IMR-90 (cell line): ENCODE data around the gene GBE1. TPM values are rescaled to one million over a fixed set of nuclear protein-coding genes. Genes with fewer than 3 reads are reported as not detected.
A peak's percentile ranks its signal among the peaks of the same experiment; 100 is the strongest.

Experiments used
- ATAC-seq: fragments of 200-7000 bp; cut with Tn5 transposase; 2 replicates; pipeline ENCODE4 v1.9.1; 2020; ENCODE audit warnings: low read depth, mild to moderate bottlenecking, moderate library complexity
- BruUV-seq: library from RNA; stranded (reverse); fragments of 400-500 nt; replicated peaks from 2 replicates; lab custom pipeline; 2021; lab: Mats Ljungman, UMichigan
- CTCF ChIA-PET: fragments of 300-600 bp; formaldehyde crosslinking; extraction: SDS; loops from one replicate; lab custom pipeline; 2021; ENCODE audit warnings: antibody characterized with exemption; lab: Yijun Ruan, JAX
- POLR2A ChIA-PET: fragments of 300-600 bp; sonication (Branson Sonifier 250); formaldehyde crosslinking; loops from one replicate; lab custom pipeline; 2022; ENCODE audit warnings: antibody characterized with exemption; ENCODE audit not compliant: unreplicated experiment; lab: Charles Lee
- DNase-seq: peaks from one replicate; pipeline ENCODE4 v3.0.0; 2013
- H2AFZ ChIP-seq: replicated peaks from 2 replicates; pipeline ENCODE3; 2013; ENCODE audit warnings: low read length, mild to moderate bottlenecking; ENCODE audit not compliant: poor library complexity
- H2AK5ac ChIP-seq: 2 replicates; pipeline ENCODE4 v1.6.1; 2013; ENCODE audit warnings: low read depth, low read length, inconsistent platforms
- H2AK9ac ChIP-seq: replicated peaks from 2 replicates; pipeline ENCODE3; 2013; ENCODE audit warnings: mild to moderate bottlenecking, low read depth, low read length, moderate library complexity; ENCODE audit not compliant: poor library complexity
- H2BK120ac ChIP-seq: 2 replicates; pipeline ENCODE4 v1.6.1; 2013; ENCODE audit warnings: low read depth, low read length, inconsistent platforms
- H2BK15ac ChIP-seq: 3 replicates; pipeline ENCODE4 v1.6.1; 2013; ENCODE audit warnings: low read depth, low read length, inconsistent platforms
- H2BK20ac ChIP-seq: 2 replicates; pipeline ENCODE4 v1.6.1; 2013; ENCODE audit warnings: low read depth, mild to moderate bottlenecking, inconsistent platforms, low read length, moderate library complexity
- H2BK5ac ChIP-seq: 2 replicates; pipeline ENCODE4 v1.6.1; 2013; ENCODE audit warnings: mild to moderate bottlenecking, low read depth, low read length, inconsistent platforms; ENCODE audit not compliant: poor library complexity, severe bottlenecking
- H3K14ac ChIP-seq: replicated peaks from 2 replicates; pipeline ENCODE4 v1.6.1; 2013; ENCODE audit warnings: low read depth, low read length, inconsistent platforms
- H3K18ac ChIP-seq: 2 replicates; pipeline ENCODE4 v1.6.1; 2013; ENCODE audit warnings: low read depth, low read length, control low read depth
- H3K23ac ChIP-seq: 2 replicates; pipeline ENCODE4 v1.6.1; 2013; ENCODE audit warnings: low read depth, low read length, inconsistent platforms
- H3K27ac ChIP-seq: 2 replicates; pipeline ENCODE4 v1.5.1; 2013; ENCODE audit warnings: mild to moderate bottlenecking, control low read depth, low read length; ENCODE audit not compliant: insufficient read depth
- H3K27me3 ChIP-seq: 2 replicates; pipeline ENCODE4 v1.6.1; 2013; ENCODE audit warnings: low read length; ENCODE audit not compliant: control insufficient read depth, insufficient read depth
- H3K36me3 ChIP-seq: 2 replicates; pipeline ENCODE4 v1.6.1; 2013; ENCODE audit warnings: low read length, mixed read lengths; ENCODE audit not compliant: control insufficient read depth, insufficient read depth
- H3K4ac ChIP-seq: 2 replicates; pipeline ENCODE4 v1.6.1; 2013; ENCODE audit warnings: low read depth, low read length, inconsistent platforms
- H3K4me1 ChIP-seq: 2 replicates; pipeline ENCODE4 v1.6.1; 2013; ENCODE audit warnings: low read length, mixed read lengths; ENCODE audit not compliant: control insufficient read depth, insufficient read depth
- H3K4me2 ChIP-seq: 2 replicates; pipeline ENCODE4 v1.6.1; 2013; ENCODE audit warnings: low read depth, mild to moderate bottlenecking, control low read depth, low read length, moderate library complexity
- H3K4me3 ChIP-seq: 2 replicates; pipeline ENCODE4 v1.5.1; 2013; ENCODE audit warnings: low read depth, mild to moderate bottlenecking, control low read depth, low read length, moderate library complexity; ENCODE audit not compliant: insufficient read depth
- H3K56ac ChIP-seq: 2 replicates; pipeline ENCODE4 v1.6.1; 2013; ENCODE audit warnings: low read length, inconsistent platforms; ENCODE audit not compliant: insufficient read depth; ENCODE audit errors: extremely low read depth
- H3K79me1 ChIP-seq, 2 experiments: 2 replicates each; pipeline ENCODE4 v1.6.1; 2013; ENCODE audit warnings: low read length in 2 of 2, inconsistent platforms in 1 of 2, low read depth in 1 of 2
- H3K9ac ChIP-seq: 2 replicates; pipeline ENCODE4 v1.6.1; 2013; ENCODE audit warnings: low read depth, low read length, control low read depth
- H3K9me1 ChIP-seq: 2 replicates; pipeline ENCODE4 v1.6.1; 2013; ENCODE audit warnings: low read length, inconsistent platforms; ENCODE audit not compliant: insufficient read depth
- H3K9me3 ChIP-seq: 2 replicates; pipeline ENCODE4 v1.6.1; 2013; ENCODE audit warnings: low read length; ENCODE audit not compliant: control insufficient read depth, insufficient read depth
- H4K20me1 ChIP-seq: 2 replicates; pipeline ENCODE4 v1.6.1; 2013; ENCODE audit warnings: low read length, inconsistent platforms; ENCODE audit not compliant: insufficient read depth
- H4K5ac ChIP-seq: 2 replicates; pipeline ENCODE4 v1.6.1; 2013; ENCODE audit warnings: mild to moderate bottlenecking, low read depth, low read length, control low read depth
- H4K8ac ChIP-seq, 2 experiments: 2 replicates each; pipeline ENCODE4 v1.6.1; 2013; ENCODE audit warnings: low read depth in 2 of 2, low read length in 2 of 2, control low read depth in 1 of 2, inconsistent platforms in 1 of 2
- H4K91ac ChIP-seq: 2 replicates; pipeline ENCODE4 v1.6.1; 2013; ENCODE audit warnings: low read depth, low read length, inconsistent platforms; ENCODE audit not compliant: insufficient read depth
- CEBPB ChIP-seq: IDR thresholded peaks from 2 replicates; pipeline ENCODE4 v1.6.1; 2012; ENCODE audit warnings: low read depth, low read length, improper control_type of control experiment
- CHD1 ChIP-seq: IDR thresholded peaks from 2 replicates; pipeline ENCODE4 v1.6.1; 2012; ENCODE audit warnings: low read depth, low read length, improper control_type of control experiment
- MXI1 ChIP-seq: IDR thresholded peaks from 2 replicates; pipeline ENCODE4 v1.6.1; 2012; ENCODE audit warnings: low read depth, mild to moderate bottlenecking, low read length, moderate library complexity, borderline replicate concordance
- RAD21 ChIP-seq: IDR thresholded peaks from 2 replicates; pipeline ENCODE4 v1.6.1; 2012; ENCODE audit warnings: low read length, improper control_type of control experiment
- RFX5 ChIP-seq: IDR thresholded peaks from 2 replicates; pipeline ENCODE4 v1.8.0; 2012; ENCODE audit warnings: low read depth, mild to moderate bottlenecking, low read length, moderate library complexity
- WGBS, 2 experiments: methylation state at CpG; one replicate each; pipeline versions ENCODE4 v1.1.5 to v1.1.7; 2013; ENCODE audit warnings: missing lambda C conversion rate in 2 of 2; ENCODE audit not compliant: insufficient read length in 1 of 2; ENCODE audit errors: extremely low coverage in 2 of 2; 5-methylcytosine and 5-hydroxymethylcytosine counted together
- dilution Hi-C: fragments of 300-500 bp; cut with HindIII; formaldehyde crosslinking; loops from one replicate; pipeline ENCODE4 v1.14.3; 2018; ENCODE audit warnings: low sequenced_read_pairs; ENCODE audit not compliant: unreplicated experiment
- in situ Hi-C: fragments of 300-500 bp; cut with MboI; formaldehyde crosslinking; loops from 3 replicates; pipeline ENCODE4 v1.14.3; 2019; ENCODE audit warnings: low sequenced_read_pairs, inconsistent platforms, mixed read lengths
- intact Hi-C: fragments of 100-400 bp; cut with micrococcal nuclease; formaldehyde crosslinking; loops from 2 replicates; pipeline ENCODE4 v1.10.0; 2022
- polyA plus RNA-seq, 3 experiments: library from polyadenylated mRNA; depleted of rRNA; stranded (reverse); fragments of >200 nt; gene quantifications; 2 replicates each; pipeline ENCODE4 v1.2.3, GENCODE V29; 2012; ENCODE audit warnings: low replicate concordance in 1 of 3
- total RNA-seq: library from RNA; depleted of rRNA; stranded (reverse); fragments of >200 nt; gene quantifications from 2 replicates; pipeline ENCODE4 v1.2.3, GENCODE V29; 2012

GBE1 gene
- total and polyA plus RNA-seq, 2 of the 4 experiments (the other 2 are of a cell fraction): 36.7 to 90.3 TPM

GRCh38 chr3:81550415-81550814 lies 211.0 kb downstream of the GBE1 start:
- H3K4me1 ChIP-seq: peaks cover 2% of the 10 kb centered on the region; the same call in 1 of the 2 replicates
- H3K23ac ChIP-seq: no peak overlapping the region
- ATAC-seq (no peak), DNase-seq (peak; percentile 20)
- in situ Hi-C loops: no loop called here
- no peak overlapping the region for H4K5ac ChIP-seq
- ChIA-PET POLR2A (no interaction called here), CTCF (no interaction called here)
- H4K8ac ChIP-seq: no peak overlapping the region
- H2AFZ ChIP-seq: no peak overlapping the region
- H2BK15ac ChIP-seq: no peak overlapping the region
- H3K56ac ChIP-seq: no peak overlapping the region
- H3K4ac ChIP-seq: no peak overlapping the region
- H2BK20ac ChIP-seq: no peak overlapping the region
- peaks cover 3% of the 10 kb centered on the region; the same call in 1 of the 2 replicates for H3K9me1 ChIP-seq
- intact Hi-C loops: no loop called here
- no peak overlapping the region for H3K14ac ChIP-seq
- H4K91ac ChIP-seq: no peak overlapping the region
- no peak overlapping the region for H2BK120ac ChIP-seq
- WGBS, 2 experiments: no CpG with 5 or more reads among the region's 2 CpGs
- no peak overlapping the region for H3K27ac ChIP-seq
- TF ChIP-seq MXI1 (no peak), RFX5 (no peak), CEBPB (no peak), CHD1 (no peak), RAD21 (no peak)
- H3K79me1 ChIP-seq: peaks cover 4 to 8% of the 10 kb centered on the region in 2 experiments; a peak in 3 of 4 replicates
- dilution Hi-C loops: no loop called here
- no peak overlapping the region for H3K9ac ChIP-seq
- H2AK9ac ChIP-seq: no peak overlapping the region
- H3K4me2 ChIP-seq: no peak overlapping the region
- peaks cover 5% of the 10 kb centered on the region; the same call in 1 of the 2 replicates for H4K20me1 ChIP-seq
- no peak overlapping the region for H3K4me3 ChIP-seq
- no peaks in the 10 kb centered on the region for H3K9me3 ChIP-seq
- H3K36me3 ChIP-seq: no peaks in the 10 kb centered on the region
- no peak overlapping the region for H2BK5ac ChIP-seq
- no TSS peak for BruUV-seq
- no peaks in the 10 kb centered on the region for H3K27me3 ChIP-seq
- H3K18ac ChIP-seq: no peak overlapping the region
- H2AK5ac ChIP-seq: no peak overlapping the region
